Stimulated activated naive CD8-positive, alpha-beta T cell treated with anti-CD3 and anti-CD28 coated beads, Interleukin-15, amount 100 ng/mL, for 72 hours (primary cell): ENCODE measurements around the gene ROBO2.

Source experiments
- ATAC-seq: fragments of 150-1000 bp; cut with Tn5 transposase; 2 replicates; pipeline ENCODE4 v1.10.0; 2021; ENCODE audit warnings: mild to moderate bottlenecking, moderate library complexity
- DNase-seq, 2 donors: peaks; one replicate each; pipeline ENCODE4 v3.0.0; 2021 to 2022
- H3K27ac Mint-ChIP-seq, 2 donors: one replicate each; pipeline ENCODE4 v1.8.0; 2022; ENCODE audit warnings: mild to moderate bottlenecking in 2 of 2, mixed read lengths in 2 of 2, moderate library complexity in 2 of 2
- H3K27me3 Mint-ChIP-seq: one replicate; pipeline ENCODE4 v1.8.0; 2022; ENCODE audit warnings: mixed read lengths
- H3K4me1 Mint-ChIP-seq: one replicate; pipeline ENCODE4 v1.8.0; 2022; ENCODE audit warnings: mild to moderate bottlenecking, mixed read lengths
- H3K4me3 Mint-ChIP-seq, 2 donors: one replicate each; pipeline ENCODE4 v1.8.0; 2022; ENCODE audit warnings: mild to moderate bottlenecking in 2 of 2, mixed read lengths in 2 of 2, moderate library complexity in 1 of 2
- H3K9me3 Mint-ChIP-seq, 2 donors: one replicate each; pipeline ENCODE4 v1.8.0; 2022; ENCODE audit warnings: mixed read lengths in 2 of 2

ROBO2 gene

DNA sequence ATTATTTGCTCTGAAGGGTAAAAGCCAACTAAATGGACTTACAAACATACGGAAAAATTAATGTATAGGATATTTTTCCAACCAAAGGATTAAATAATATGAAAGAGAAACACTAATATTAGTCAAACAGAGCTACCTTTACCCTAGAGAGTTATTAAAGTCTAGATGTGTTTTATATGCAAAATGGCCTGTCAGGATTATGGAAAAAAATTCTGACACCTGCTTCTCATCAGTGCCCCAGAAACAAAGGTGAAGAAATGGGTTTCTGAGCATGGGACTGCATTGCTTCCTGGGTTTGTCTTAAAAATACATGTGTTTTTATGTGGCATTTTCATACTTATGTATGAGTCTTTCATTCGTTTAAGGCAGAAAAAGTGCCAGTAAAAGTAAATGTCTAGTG, 148.3 kb downstream of the ROBO2 start:
- H3K27me3 Mint-ChIP-seq: no peaks in the 10 kb centered on the region
- H3K9me3 Mint-ChIP-seq: peaks cover 7 to 13% of the 10 kb centered on the region in 2 donors
- ATAC-seq: no peak
- H3K4me1 Mint-ChIP-seq: no peaks in the 10 kb centered on the region
- no peak overlapping the region for H3K4me3 Mint-ChIP-seq
- no peak overlapping the region for H3K27ac Mint-ChIP-seq
- no peak for DNase-seq

DNA sequence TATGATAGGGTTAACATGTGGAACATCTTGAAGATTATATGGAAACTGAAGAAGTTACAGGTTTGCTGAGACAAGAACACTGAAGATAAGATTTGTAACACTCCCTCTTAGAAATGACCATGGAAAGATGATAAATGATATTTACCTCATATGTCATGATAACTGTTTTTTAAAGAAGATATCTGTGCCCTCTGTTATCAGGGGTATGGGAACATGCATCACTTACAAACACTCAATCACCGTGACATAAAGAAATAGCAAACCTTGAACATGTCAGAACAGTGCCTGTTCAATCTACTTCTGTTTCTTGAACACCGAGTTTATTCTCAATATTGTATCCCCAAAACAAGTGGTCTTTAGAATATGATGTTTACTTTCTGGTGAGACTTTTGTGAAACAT, 149.4 kb downstream of the ROBO2 start:
- no peak for DNase-seq
- Mint-ChIP-seq H3K27me3 (no peaks in the 10 kb centered on the region), H3K4me3 (no peak overlapping the region), H3K27ac (no peak overlapping the region), H3K9me3 (peaks cover 7 to 13% of the 10 kb centered on the region in 2 donors), H3K4me1 (no peaks in the 10 kb centered on the region)
- ATAC-seq: no peak

DNA sequence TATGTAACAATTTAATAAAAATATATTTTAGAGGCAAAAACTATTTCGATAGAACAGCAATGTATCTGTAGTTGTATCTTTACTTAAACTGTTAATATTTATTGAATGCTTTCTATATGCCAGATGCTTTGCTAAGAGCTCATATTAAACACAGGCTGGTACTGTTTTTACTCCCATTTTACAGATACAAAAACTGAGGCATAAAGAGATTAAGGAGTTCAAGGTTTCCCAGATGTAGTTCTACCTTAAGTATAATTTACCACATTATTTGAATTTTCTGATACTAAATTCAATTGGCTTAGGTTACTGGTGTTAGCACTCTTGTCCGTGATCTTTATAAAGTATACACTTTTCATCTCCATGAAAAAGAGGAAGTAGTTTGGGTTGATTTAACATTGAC, 149.8 kb downstream of the ROBO2 start:
- H3K27ac Mint-ChIP-seq: no peak overlapping the region
- no peak overlapping the region for H3K4me3 Mint-ChIP-seq
- no peaks in the 10 kb centered on the region for H3K4me1 Mint-ChIP-seq
- H3K9me3 Mint-ChIP-seq: peaks cover 7 to 13% of the 10 kb centered on the region in 2 donors
- ATAC-seq: no peak
- DNase-seq: no peak
- H3K27me3 Mint-ChIP-seq: no peaks in the 10 kb centered on the region

DNA sequence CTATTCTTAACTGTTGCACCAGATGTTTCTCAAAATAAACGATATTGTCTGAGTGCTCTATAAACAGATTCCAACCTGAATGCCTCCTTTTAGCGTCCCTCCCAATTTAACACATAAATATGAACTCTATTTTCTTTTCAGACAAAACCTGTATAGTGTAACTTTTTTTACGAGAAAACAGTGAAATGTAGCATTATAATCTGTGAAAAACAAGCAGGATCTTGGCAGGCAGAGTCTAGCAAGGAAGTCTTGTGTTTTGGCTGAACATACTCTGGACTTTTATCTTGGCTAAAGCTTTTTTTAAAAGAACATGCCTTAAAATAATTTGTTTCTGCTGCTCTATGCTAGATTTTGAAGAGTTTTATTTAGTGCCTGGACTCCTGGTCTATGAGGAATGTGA, 150.5 kb downstream of the ROBO2 start:
- Mint-ChIP-seq H3K4me1 (no peaks in the 10 kb centered on the region), H3K27me3 (no peaks in the 10 kb centered on the region), H3K9me3 (peaks cover 1 to 7% of the 10 kb centered on the region in 2 donors), H3K27ac (no peak overlapping the region), H3K4me3 (no peak overlapping the region)
- ATAC-seq (no peak), DNase-seq (no peak)

DNA sequence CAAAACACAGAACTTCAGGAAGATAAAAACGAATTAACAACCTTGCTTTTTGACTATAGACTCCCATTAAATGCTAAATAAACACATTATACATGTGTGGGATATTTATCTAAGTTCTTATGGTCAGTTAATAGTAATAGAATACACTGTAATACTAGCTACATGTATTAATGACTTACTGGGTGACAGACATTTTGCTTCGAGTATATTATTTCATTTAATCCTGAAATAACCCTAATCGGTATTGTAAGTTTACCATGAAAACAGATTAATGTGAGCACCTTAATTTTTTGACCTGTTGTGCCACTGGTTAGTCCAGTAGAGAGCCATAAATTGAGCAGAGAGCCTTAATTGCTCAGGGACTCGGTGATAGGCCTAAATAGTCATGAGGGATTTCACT, 151.1 kb downstream of the ROBO2 start:
- H3K4me1 Mint-ChIP-seq: no peaks in the 10 kb centered on the region
- peaks cover 0 to 3% of the 10 kb centered on the region in 2 donors for H3K9me3 Mint-ChIP-seq
- H3K4me3 Mint-ChIP-seq: no peak overlapping the region

DNA sequence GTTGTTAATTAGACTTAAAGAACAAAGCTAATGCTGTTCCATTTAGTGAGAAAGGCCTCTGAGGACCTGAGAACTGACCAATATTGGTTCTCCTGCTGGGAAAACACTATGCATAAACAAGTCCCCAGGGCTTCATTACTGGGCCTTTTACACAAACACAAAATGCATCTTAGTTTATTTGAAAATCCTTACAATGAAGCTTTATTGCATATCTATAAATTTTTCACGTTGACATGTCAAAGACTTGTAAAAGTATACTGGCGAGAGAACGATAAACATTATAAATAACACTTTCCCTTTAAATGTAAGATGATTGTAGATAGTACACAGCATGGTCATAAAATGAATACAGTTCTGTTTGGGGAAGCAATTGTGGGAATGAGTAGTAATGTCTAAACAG, 151.7 kb downstream of the ROBO2 start:
- no peak for ATAC-seq
- no peak for DNase-seq
- H3K4me1 Mint-ChIP-seq: no peaks in the 10 kb centered on the region
- no peaks in the 10 kb centered on the region for H3K9me3 Mint-ChIP-seq
- H3K27ac Mint-ChIP-seq: no peak overlapping the region
- no peak overlapping the region for H3K4me3 Mint-ChIP-seq
- H3K27me3 Mint-ChIP-seq: no peaks in the 10 kb centered on the region

More for the DNA sequence above, 151.1 kb downstream of the ROBO2 start:
- no peaks in the 10 kb centered on the region for H3K27me3 Mint-ChIP-seq
- no peak overlapping the region for H3K27ac Mint-ChIP-seq
- no peak for DNase-seq
- no peak for ATAC-seq

DNA sequence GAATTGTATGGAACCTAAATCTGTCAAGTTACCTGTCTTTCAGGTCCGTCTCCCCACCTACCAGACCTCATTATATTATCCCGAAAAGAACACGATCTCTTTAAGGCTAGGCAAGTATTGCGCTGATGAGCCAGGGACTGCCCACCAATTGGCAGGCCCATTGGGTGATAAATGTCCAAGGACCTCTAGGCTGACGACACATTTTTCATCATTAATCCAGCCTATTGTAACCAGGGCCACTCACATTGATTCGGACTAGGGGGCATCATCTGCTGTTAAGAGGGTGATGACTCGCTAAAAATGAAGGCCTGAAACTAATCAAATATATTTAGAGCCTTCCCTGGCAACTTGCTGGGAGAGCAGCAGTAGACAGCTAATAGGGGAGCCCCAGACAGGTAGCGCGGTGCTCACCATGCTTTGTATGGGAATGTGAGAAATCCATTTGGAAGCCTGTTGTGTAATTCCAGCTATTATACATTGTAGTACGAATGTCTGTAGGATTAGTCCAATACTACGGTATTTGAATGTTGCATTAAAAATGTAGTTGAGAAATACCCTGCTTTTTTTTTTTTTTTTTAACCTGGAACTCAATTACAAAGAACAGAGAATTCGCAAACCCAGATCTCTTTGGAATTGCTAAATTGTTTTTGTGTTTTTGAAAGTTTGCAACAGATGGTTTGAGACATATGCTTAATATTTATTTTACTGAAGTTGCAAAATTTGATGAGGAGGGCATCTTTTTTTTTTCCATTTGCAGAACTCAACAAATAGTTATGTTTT, 156.1 kb downstream of the ROBO2 start:
- ATAC-seq (no peak), DNase-seq (no peak)
- Mint-ChIP-seq H3K27ac (no peak overlapping the region), H3K9me3 (peaks cover 8 to 9% of the 10 kb centered on the region in 2 donors), H3K4me1 (no peaks in the 10 kb centered on the region), H3K4me3 (no peak overlapping the region), H3K27me3 (no peaks in the 10 kb centered on the region)

DNA sequence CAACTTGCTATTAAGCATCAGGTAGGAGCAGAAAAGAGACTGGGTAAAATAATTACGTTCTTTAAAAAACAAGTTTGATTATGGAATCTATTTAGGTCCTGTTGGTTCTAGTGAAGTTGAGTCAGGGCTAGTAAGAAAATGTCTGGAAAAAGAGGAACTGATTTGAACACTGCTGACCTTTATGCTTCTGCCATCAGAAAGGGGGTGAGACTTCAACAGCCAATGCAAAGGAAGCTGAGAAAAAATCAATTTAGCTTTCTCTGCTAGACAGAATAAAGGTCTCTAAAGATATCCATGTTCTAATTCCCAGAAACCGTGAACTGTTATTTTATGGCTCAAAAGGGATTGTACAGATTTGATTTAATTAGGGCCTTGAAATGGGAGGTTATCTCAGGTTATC, 157.5 kb downstream of the ROBO2 start:
- no peak for DNase-seq
- Mint-ChIP-seq H3K27me3 (no peaks in the 10 kb centered on the region), H3K27ac (no peak overlapping the region), H3K4me1 (no peaks in the 10 kb centered on the region), H3K9me3 (peaks cover 8 to 9% of the 10 kb centered on the region in 2 donors), H3K4me3 (no peak overlapping the region)
- ATAC-seq: no peak

DNA sequence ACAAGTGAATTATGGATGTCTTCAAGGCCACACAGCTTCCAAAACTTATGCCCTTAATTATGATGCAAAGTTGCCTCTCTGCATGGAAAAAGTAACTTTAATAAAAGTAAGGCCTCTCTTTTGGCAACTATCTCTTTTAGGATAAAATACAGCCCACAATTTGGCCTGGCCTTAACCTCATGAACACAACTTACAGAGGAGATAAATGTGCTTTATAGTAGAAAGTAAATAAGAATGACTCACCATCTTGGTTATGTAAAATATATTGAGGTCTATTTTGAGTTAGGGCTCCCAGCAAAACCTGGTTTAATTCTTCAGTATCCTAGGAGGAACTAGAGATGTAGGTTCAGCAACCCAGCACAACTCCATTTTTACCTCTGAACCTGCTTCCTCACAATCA, 164.0 kb downstream of the ROBO2 start:
- H3K27ac Mint-ChIP-seq: no peak overlapping the region
- no peaks in the 10 kb centered on the region for H3K4me1 Mint-ChIP-seq
- H3K27me3 Mint-ChIP-seq: no peaks in the 10 kb centered on the region
- peaks cover 0 to 8% of the 10 kb centered on the region in 2 donors for H3K9me3 Mint-ChIP-seq
- DNase-seq (no peak), ATAC-seq (no peak)
- no peak overlapping the region for H3K4me3 Mint-ChIP-seq

DNA sequence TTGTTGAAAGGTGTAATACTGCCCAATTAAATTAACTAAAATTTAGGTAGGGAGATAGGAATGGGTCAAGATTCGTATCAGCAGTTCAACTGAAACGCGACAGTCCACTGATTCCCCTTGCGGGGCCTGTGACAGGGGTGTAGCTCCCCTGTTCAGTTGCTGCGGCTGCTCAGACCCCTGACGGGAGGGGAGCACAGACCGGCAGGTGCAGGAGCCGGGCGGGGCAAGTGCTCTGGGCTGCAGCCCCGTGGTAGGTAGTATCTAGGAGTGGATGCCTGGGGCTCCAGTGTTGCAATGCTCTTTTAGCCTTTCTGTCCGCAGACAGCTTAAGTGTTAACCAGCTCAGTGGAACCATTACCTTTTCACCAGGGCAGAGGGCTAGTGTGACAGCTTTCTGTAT, 164.9 kb downstream of the ROBO2 start:
- no peaks in the 10 kb centered on the region for H3K27me3 Mint-ChIP-seq
- H3K9me3 Mint-ChIP-seq: peaks cover 0 to 8% of the 10 kb centered on the region in 2 donors
- no peak overlapping the region for H3K27ac Mint-ChIP-seq
- no peak for DNase-seq
- no peak overlapping the region for H3K4me3 Mint-ChIP-seq
- no peaks in the 10 kb centered on the region for H3K4me1 Mint-ChIP-seq
- no peak for ATAC-seq

DNA sequence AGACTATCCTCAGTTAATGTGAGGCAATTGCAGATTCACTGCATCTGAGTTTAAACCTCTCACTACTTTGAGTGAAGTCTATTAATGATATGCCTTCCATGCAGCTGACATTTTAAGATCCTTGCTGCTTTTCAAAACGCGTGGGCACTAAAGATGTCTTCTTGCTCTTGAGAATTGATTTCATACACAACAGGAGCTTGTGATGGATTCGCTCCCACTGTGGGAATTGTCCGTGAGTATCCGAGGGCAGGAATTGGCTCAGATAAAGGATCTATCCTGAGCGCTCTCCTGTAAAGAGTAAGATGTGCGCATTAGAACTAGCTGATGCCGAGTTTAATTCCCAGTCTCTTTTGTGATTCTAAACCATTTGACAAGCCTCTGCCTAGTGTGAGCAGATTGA, 167.9 kb downstream of the ROBO2 start:
- ATAC-seq (no peak), DNase-seq (no peak)
- no peaks in the 10 kb centered on the region for H3K27me3 Mint-ChIP-seq
- no peak overlapping the region for H3K4me3 Mint-ChIP-seq
- H3K9me3 Mint-ChIP-seq: peaks cover 0 to 8% of the 10 kb centered on the region in 2 donors
- H3K27ac Mint-ChIP-seq: no peak overlapping the region
- H3K4me1 Mint-ChIP-seq: no peaks in the 10 kb centered on the region

DNA sequence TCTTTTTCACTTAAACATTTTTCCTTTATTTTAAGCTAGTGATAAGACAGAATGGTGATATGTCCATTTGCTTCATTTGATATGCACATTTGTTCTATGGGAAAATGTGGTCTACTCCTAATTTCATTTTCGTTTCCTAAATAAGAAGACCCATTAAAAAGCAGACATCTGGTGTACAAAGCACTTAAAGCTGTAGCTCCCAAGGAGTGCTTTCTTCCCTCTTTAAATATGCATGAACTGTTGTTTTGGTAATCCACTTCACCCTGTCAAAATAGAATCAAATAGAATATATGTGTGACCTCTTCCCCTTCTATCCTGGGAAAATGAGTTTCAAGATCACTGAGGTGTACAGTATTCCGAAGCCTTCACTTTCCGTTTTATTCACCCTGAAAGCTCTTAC, 182.8 kb downstream of the ROBO2 start:
- Mint-ChIP-seq H3K9me3 (peaks cover 0 to 4% of the 10 kb centered on the region in 2 donors), H3K27ac (no peak overlapping the region), H3K4me3 (no peak overlapping the region), H3K4me1 (no peaks in the 10 kb centered on the region), H3K27me3 (no peaks in the 10 kb centered on the region)
- ATAC-seq (no peak), DNase-seq (no peak)

DNA sequence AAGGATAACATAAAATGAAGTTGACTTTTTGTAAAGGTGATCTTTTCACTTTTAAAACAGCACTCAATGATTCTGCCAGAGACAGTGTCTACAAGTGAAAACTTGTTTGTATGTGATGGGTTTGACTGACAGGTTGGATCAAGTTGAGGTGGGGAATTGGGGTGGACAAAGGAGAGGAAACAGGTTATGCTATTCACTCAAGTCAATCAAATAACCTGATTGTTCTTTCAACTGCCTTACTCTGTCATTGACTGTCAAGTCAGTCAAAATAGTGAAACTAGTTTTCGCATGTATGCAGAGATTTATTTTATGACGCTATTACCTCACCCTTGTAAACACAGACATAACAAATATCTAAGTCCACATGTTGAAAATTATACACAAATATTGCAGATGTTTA, 187.7 kb downstream of the ROBO2 start:
- H3K9me3 Mint-ChIP-seq: peaks cover 0 to 4% of the 10 kb centered on the region in 2 donors
- H3K27ac Mint-ChIP-seq: no peak overlapping the region
- ATAC-seq: no peak
- no peaks in the 10 kb centered on the region for H3K4me1 Mint-ChIP-seq
- H3K27me3 Mint-ChIP-seq: no peaks in the 10 kb centered on the region
- no peak for DNase-seq
- H3K4me3 Mint-ChIP-seq: no peak overlapping the region

DNA sequence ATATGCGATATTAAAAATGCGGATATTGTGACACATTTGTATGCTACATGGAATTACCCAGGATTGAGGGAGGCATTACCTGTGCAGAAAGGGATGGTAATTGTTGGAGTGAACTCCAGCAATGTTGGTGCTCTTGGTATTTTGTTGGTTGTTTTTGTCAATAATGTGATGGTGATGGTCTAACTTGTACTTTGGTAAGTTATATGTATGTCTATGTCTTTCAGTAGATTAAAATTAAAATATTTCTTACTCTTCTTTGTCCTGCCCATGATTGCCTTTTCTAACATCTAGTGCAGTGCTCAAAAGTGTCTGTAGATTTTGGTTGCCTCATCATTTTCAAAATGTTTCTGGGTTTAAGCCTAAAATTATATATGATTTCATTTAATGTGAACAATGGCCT, 192.7 kb downstream of the ROBO2 start:
- no peaks in the 10 kb centered on the region for H3K9me3 Mint-ChIP-seq
- H3K4me1 Mint-ChIP-seq: no peaks in the 10 kb centered on the region
- H3K27ac Mint-ChIP-seq: no peak overlapping the region
- H3K4me3 Mint-ChIP-seq: no peak overlapping the region
- H3K27me3 Mint-ChIP-seq: no peaks in the 10 kb centered on the region
- DNase-seq: no peak
- no peak for ATAC-seq

DNA sequence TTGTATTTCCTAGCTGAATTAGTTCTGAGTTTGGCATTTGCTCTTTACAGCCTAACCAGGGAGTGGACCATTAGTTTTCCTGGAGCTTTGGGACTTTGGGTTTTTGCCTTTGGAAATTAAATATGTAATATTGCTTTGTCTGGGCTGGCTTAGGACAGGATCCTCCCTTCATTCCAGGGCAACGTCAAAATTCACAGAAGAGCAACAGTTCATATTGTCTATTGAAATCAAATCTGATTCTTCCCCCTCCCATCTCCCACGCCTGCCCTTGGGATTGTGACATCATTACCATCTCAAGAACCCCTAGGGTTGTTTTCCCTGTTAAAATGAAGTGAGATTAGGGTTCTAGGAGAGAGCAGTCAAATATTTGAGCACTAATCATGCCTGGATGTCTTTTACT, 194.1 kb downstream of the ROBO2 start:
- DNase-seq (no peak), ATAC-seq (no peak)
- no peak overlapping the region for H3K4me3 Mint-ChIP-seq
- no peaks in the 10 kb centered on the region for H3K4me1 Mint-ChIP-seq
- H3K9me3 Mint-ChIP-seq: no peaks in the 10 kb centered on the region
- H3K27ac Mint-ChIP-seq: no peak overlapping the region
- no peaks in the 10 kb centered on the region for H3K27me3 Mint-ChIP-seq

DNA sequence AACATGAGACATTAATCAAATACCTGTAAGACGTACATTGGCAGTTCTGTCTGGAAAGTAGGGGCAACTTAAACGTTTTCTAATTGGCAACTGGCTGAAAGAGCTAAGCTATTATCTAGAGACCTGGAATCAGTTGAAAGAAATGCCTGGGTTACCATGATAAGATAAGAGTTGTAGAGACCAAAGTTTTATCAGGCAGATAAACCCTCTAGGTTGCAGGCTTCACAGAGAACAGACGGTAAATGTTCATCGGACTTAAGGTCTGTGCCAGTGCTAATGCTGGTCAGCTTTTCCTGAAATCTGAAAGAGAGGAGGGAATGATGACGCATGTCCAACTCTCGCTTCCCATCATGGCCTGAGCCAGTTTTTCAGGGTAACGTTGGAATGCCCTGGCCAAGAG, 196.2 kb downstream of the ROBO2 start:
- Mint-ChIP-seq H3K4me3 (no peak overlapping the region), H3K27ac (no peak overlapping the region), H3K4me1 (no peaks in the 10 kb centered on the region), H3K9me3 (no peaks in the 10 kb centered on the region), H3K27me3 (no peaks in the 10 kb centered on the region)
- no peak for ATAC-seq
- no peak for DNase-seq

DNA sequence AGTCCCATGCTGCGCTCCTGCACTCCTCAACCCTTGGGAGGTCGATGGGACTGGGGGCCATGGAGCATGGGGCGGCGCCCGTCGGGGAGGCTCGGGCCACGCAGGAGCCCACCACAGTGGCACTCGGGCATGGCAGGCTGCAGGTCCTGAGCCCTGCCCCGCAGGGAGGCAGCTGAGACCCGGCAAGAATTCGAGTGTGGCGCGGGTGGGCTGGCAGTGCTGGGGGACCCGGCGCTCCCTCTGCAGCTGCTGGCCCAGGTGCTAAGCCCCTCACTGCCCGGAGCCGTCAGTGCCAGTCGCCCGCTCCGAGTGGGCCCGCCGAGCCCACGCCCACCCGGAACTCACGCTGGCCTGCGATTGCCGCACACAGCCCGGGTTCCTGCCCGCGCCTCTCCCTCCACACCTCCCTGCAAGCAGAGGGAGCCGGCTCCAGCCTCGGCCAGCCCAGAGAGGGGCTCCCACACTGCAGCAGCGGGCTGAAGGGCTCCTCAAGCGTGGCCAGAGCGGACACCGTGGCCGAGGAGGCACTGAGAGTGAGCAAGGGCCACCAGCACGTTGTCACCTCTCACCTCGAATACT, 200.3 kb downstream of the ROBO2 start:
- ATAC-seq: no peak
- peaks cover 8 to 13% of the 10 kb centered on the region in 2 donors for H3K9me3 Mint-ChIP-seq
- H3K4me3 Mint-ChIP-seq: no peak overlapping the region
- H3K4me1 Mint-ChIP-seq: no peaks in the 10 kb centered on the region
- DNase-seq: no peak
- no peak overlapping the region for H3K27ac Mint-ChIP-seq
- H3K27me3 Mint-ChIP-seq: no peaks in the 10 kb centered on the region
